Activated CD8-positive, alpha-beta memory T cell treated with anti-CD3 and anti-CD28 coated beads for 48 hours (primary cell): ENCODE data around the gene ACAA1.
"Not testable (repeated sequence)": the region's sequence is repeated elsewhere in the genome, so short reads cannot be mapped to it uniquely, and the experiment has no call there.

Experiments used
- DNase-seq, 3 experiments: peaks; one replicate each; pipeline ENCODE4 v3.0.0-alpha.2; 2020; ENCODE audit warnings: low read depth in 2 of 3, low spot score in 2 of 3

ACAA1 gene

DNA sequence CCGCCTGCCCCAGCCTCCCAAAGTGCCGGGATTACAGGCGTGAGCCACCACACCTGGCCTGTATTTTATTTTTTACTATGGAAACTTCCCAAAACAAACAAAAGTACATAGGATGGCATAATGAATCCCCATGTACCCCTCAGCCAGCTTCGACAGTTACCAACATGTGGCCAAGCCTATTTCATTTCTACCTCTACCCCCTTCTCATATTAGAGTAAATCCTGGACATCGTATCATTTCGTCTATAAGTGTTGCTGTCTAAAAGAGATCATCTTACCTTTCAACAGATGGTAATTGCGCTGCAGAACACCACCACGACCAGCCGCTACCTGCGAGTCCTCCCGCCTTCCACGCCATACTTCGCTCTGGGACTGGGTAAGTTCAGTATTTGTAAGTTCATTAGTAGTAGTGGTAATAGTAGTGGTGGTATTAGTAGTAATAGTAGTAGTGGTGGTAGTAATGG, 53.0 kb downstream of the ACAA1 start:
- no peak for DNase-seq

DNA sequence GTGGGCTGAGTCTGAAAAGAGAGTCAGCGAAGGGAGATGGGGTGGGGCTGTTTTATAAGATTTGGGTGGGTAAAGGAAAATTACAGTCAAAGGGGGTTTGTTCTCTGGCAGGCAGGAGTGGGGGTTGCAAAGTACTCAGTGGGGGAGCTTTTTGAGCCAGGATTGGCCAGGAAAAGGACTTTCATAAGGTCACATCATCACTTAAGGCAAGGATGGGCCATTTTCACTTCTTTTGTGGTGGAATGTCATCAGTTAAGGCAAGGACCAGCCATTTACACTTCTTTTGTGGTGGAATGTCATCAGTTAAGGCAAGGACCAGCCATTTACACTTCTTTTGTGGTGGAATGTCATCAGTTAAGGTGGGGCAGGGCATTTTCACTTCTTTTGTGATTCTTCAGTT, 53.7 kb downstream of the ACAA1 start:
- DNase-seq = not testable (repeated sequence)

DNA sequence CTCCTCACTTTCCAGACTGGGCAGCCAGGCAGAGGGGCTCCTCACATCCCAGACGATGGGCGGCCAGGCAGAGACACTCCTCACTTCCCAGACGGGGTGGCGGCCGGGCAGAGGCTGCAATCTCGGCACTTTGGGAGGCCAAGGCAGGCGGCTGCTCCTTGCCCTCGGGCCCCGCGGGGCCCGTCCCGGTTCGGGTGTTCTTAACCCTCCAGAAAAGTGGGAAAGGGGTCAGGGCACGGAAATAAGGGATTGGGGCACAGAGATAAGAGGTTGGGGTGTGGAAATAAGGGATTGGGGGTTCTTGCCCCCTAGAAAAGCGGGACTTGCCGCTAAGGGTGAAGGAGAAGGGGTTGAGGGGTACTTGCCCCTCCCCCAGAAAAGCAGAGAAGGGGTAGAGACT, 54.6 kb downstream of the ACAA1 start:
- DNase-seq = not testable (repeated sequence)

GRCh38 chr3:38077073-38077472, 59.9 kb downstream of the ACAA1 start:
- DNase-seq = not testable (repeated sequence)
